GM12873 (cell line): ENCODE results near the gene RBM19.

Experiments
- TF ChIP-seq, protein P1 (sequence below): IDR thresholded peaks from 2 replicates; pipeline ENCODE4 v1.5.1; 2012; ENCODE audit warnings: low read depth, mild to moderate bottlenecking, moderate library complexity, low read length, control low read depth; ENCODE audit not compliant: insufficient read depth; ENCODE audit errors: missing control alignments

Gene RBM19

GRCh38 chr12:113861708-113862312 is 104.3 kb downstream of the RBM19 start:
- TF ChIP-seq, protein P1, sequence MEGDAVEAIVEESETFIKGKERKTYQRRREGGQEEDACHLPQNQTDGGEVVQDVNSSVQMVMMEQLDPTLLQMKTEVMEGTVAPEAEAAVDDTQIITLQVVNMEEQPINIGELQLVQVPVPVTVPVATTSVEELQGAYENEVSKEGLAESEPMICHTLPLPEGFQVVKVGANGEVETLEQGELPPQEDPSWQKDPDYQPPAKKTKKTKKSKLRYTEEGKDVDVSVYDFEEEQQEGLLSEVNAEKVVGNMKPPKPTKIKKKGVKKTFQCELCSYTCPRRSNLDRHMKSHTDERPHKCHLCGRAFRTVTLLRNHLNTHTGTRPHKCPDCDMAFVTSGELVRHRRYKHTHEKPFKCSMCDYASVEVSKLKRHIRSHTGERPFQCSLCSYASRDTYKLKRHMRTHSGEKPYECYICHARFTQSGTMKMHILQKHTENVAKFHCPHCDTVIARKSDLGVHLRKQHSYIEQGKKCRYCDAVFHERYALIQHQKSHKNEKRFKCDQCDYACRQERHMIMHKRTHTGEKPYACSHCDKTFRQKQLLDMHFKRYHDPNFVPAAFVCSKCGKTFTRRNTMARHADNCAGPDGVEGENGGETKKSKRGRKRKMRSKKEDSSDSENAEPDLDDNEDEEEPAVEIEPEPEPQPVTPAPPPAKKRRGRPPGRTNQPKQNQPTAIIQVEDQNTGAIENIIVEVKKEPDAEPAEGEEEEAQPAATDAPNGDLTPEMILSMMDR = no peak

GRCh38 chr12:113860950-113861349 is 105.2 kb downstream of the RBM19 start:
- TF ChIP-seq, protein P1 = no peak

DNA sequence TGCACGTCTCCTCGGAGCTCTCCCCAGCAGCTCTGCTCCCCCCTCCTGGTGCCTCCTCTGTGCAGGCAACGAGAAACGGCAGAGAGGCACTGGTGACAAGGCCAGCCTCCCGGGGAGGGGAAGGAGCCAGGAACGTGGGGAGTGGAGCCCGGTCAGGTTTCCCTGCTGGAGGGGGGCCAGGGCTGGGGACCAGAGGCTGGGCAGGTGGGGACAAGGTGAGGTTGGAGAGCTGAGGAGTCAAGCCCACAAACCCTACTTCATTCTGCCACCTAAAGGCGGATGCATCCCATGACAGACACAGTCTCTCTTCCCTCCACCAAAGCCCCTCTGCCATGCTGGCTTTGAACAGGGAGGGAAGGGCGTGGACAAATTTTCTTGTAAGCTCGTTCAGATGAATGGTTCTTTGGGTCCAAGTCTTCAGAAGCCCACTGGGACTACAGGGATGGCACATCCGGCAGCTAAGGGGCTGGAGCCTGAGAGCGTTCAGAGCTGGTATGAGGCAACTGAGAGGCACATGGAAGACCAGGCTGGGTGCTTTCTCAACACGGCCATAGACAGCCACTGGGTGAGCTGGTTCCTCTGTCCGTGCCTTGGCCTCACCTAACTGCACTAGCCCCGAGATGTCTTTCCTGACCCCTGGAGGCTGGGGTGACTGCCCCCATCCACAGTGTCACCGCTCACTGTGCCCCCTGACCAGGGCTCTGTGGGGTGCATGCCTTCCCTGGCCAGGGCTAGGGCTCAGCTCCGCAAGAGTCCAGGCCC is 105.9 kb downstream of the RBM19 start:
- TF ChIP-seq, protein P1 = peak; percentile 11

- TF ChIP-seq, protein P1 = no peak
Observed at GRCh38 chr12:113858841-113859386, 107.2 kb downstream of the RBM19 start.

DNA sequence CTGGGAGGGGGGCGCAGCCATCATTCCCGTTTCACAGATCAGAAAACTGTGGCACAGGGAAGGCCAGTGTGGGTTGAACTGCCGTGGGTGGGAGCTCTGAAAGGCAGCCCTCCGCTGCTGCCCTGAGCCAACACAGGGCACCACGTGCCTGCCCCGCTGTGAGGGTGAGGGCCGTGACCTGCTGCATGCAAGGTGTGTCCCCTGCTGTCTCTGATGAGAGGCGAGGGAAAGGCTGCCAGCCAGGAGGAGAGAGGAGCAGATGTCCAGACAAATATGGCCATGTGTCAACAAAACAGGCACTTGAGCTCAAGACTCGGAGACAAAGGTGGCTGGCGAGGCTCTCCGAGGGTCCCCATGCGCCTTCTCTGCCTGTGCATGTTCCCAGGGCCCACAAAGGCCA is 108.8 kb downstream of the RBM19 start:
- TF ChIP-seq, protein P1 = no peak

DNA sequence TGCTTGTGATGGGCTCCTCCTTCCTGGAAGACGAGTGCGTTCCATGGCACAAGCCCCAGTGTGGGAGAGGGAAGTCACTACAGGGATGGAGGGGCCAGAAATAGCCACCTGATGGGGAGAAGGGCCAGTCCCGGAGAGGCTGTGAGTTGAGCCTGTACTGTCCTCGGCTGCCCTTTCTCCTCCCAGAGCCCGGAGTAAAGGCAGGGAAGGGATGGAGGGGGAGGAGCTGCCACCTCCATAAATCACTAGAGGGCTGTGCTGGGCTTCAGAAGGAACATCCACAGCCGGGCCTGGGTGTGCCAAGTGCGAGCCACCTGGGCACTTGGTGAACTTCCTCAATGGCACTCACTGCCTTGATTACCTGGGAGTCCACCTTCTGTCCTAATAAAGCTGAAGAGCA is 110.1 kb downstream of the RBM19 start:
- TF ChIP-seq, protein P1 = no peak

GRCh38 chr12:113854385-113855142 is 111.6 kb downstream of the RBM19 start:
- TF ChIP-seq, protein P1 = no peak
